C4-2B (cell line): ENCODE results near the gene TRIM75.
A peak's percentile ranks its signal among the peaks of the same experiment; 100 is the strongest.
"Not testable (repeated sequence)": the region's sequence is repeated elsewhere in the genome, so short reads cannot be mapped to it uniquely, and the experiment has no call there.

Experiments
- H3K27ac ChIP-seq: fragments of 450-650 bp; 2 replicates; pipeline ENCODE4 v1.5.1; 2017
- CTCF ChIP-seq: fragments of 450-650 bp; conservative IDR thresholded peaks from 2 replicates; pipeline ENCODE4 v1.5.1; 2017; ENCODE audit warnings: mild to moderate bottlenecking
- ZFX ChIP-seq: fragments of 450-650 bp; IDR thresholded peaks from 2 replicates; pipeline ENCODE4 v1.6.1; 2017

TRIM75 gene

GRCh38 chr4:165085946-165086345 is 32.3 kb downstream of the TRIM75 start:
- H3K27ac ChIP-seq: no peak overlapping the region
- TF ChIP-seq CTCF: no peak
- no peak for TF ChIP-seq ZFX

GRCh38 chr4:165088366-165088765 is 34.7 kb downstream of the TRIM75 start:
- TF ChIP-seq CTCF (no peak), ZFX (no peak)
- no peak overlapping the region for H3K27ac ChIP-seq

- not testable (repeated sequence) for H3K27ac ChIP-seq
These were observed 38.5 kb downstream of the TRIM75 start for GRCh38 chr4:165092187-165092586.

GRCh38 chr4:165094873-165095272 is 41.2 kb downstream of the TRIM75 start:
- TF ChIP-seq CTCF (no peak), ZFX (no peak)
- H3K27ac ChIP-seq: no peak overlapping the region

- TF ChIP-seq CTCF: no peak
- TF ChIP-seq ZFX: no peak
- no peak overlapping the region for H3K27ac ChIP-seq
These were observed 41.6 kb downstream of the TRIM75 start for GRCh38 chr4:165095291-165095690.

- TF ChIP-seq CTCF: peak; percentile 55
- TF ChIP-seq ZFX: no peak
- no peak overlapping the region for H3K27ac ChIP-seq
These were observed 43.1 kb downstream of the TRIM75 start for GRCh38 chr4:165096776-165097175.

- TF ChIP-seq ZFX (no peak), CTCF (no peak)
These were observed 48.0 kb downstream of the TRIM75 start for GRCh38 chr4:165101641-165102040.

GRCh38 chr4:165106518-165106917 is 52.9 kb downstream of the TRIM75 start:
- no peak overlapping the region for H3K27ac ChIP-seq
- TF ChIP-seq CTCF (no peak), ZFX (no peak)

More at GRCh38 chr4:165101641-165102040, 48.0 kb downstream of the TRIM75 start:
- no peak overlapping the region for H3K27ac ChIP-seq
